Loucy (cell line): ENCODE data around the gene RSAD1.
"Not testable (repeated sequence)": the region's sequence is repeated elsewhere in the genome, so short reads cannot be mapped to it uniquely, and the experiment has no call there.

Experiments used
- H2AFZ ChIP-seq: fragments of 200-600 bp; sonication (generic); 2 replicates; pipeline ENCODE4 v1.6.0; 2016; ENCODE audit warnings: antibody characterized with exemption, mild to moderate bottlenecking, low read length, moderate library complexity
- H3F3A ChIP-seq: fragments of 200-600 bp; 2 replicates; pipeline ENCODE4 v1.6.0; 2016; ENCODE audit warnings: antibody characterized with exemption, low read depth, mild to moderate bottlenecking
- H3K27me3 ChIP-seq: fragments of 200-600 bp; sonication (generic); 2 replicates; pipeline ENCODE4 v1.6.1; 2014; ENCODE audit warnings: low read length, mild to moderate bottlenecking; ENCODE audit not compliant: insufficient read depth, poor library complexity, severe bottlenecking
- H3K36me3 ChIP-seq: fragments of 200-600 bp; sonication (generic); 2 replicates; pipeline ENCODE4 v1.6.1; 2016; ENCODE audit warnings: low read length; ENCODE audit not compliant: insufficient read depth
- H3K4me1 ChIP-seq: fragments of 200-600 bp; sonication (generic); 2 replicates; pipeline ENCODE4 v1.5.1; 2014; ENCODE audit warnings: low read length, mild to moderate bottlenecking; ENCODE audit not compliant: insufficient read depth, poor library complexity, severe bottlenecking
- H3K4me2 ChIP-seq: fragments of 200-600 bp; sonication (generic); 2 replicates; pipeline ENCODE4 v1.6.0; 2014; ENCODE audit warnings: antibody characterized with exemption, low read length, low read depth, mild to moderate bottlenecking; ENCODE audit not compliant: poor library complexity, severe bottlenecking
- H3K4me3 ChIP-seq: fragments of 200-600 bp; sonication (generic); 2 replicates; pipeline ENCODE4 v1.5.1; 2014; ENCODE audit warnings: low read length, mild to moderate bottlenecking, mixed read lengths; ENCODE audit not compliant: poor library complexity, severe bottlenecking
- H3K79me2 ChIP-seq: fragments of 200-600 bp; sonication (generic); 2 replicates; pipeline ENCODE4 v1.6.1; 2014; ENCODE audit warnings: low read length; ENCODE audit not compliant: insufficient read depth
- H3K9ac ChIP-seq: fragments of 200-600 bp; sonication (generic); 2 replicates; pipeline ENCODE4 v1.6.0; 2014; ENCODE audit warnings: mild to moderate bottlenecking, low read depth, low read length, moderate library complexity; ENCODE audit not compliant: poor library complexity, severe bottlenecking
- H3K9me2 ChIP-seq: fragments of 200-600 bp; sonication (generic); replicated peaks from 2 replicates; pipeline ENCODE4 v1.6.1; 2016; ENCODE audit warnings: low read depth, low read length, mixed read lengths
- H3K9me3 ChIP-seq: fragments of 200-600 bp; sonication (generic); 2 replicates; pipeline ENCODE4 v1.6.1; 2014; ENCODE audit warnings: mild to moderate bottlenecking, antibody characterized with exemption, low read length, low read depth; ENCODE audit not compliant: insufficient read depth
- H4K20me1 ChIP-seq: fragments of 200-600 bp; sonication (generic); 2 replicates; pipeline ENCODE4 v1.6.0; 2014; ENCODE audit warnings: antibody characterized with exemption, low read length, mild to moderate bottlenecking; ENCODE audit not compliant: insufficient read depth, poor library complexity, severe bottlenecking
- EZH2phosphoT487 ChIP-seq: fragments of 200-600 bp; IDR thresholded peaks from 2 replicates; pipeline ENCODE4 v1.6.1; 2018; ENCODE audit warnings: antibody characterized with exemption, mild to moderate bottlenecking, moderate library complexity, borderline replicate concordance
- TF ChIP-seq, protein P1 (sequence below): fragments of 200-600 bp; sonication (generic); conservative IDR thresholded peaks from 2 replicates; pipeline ENCODE4 v1.5.1; 2014; ENCODE audit warnings: mild to moderate bottlenecking, antibody characterized with exemption, low read length

Gene RSAD1

DNA sequence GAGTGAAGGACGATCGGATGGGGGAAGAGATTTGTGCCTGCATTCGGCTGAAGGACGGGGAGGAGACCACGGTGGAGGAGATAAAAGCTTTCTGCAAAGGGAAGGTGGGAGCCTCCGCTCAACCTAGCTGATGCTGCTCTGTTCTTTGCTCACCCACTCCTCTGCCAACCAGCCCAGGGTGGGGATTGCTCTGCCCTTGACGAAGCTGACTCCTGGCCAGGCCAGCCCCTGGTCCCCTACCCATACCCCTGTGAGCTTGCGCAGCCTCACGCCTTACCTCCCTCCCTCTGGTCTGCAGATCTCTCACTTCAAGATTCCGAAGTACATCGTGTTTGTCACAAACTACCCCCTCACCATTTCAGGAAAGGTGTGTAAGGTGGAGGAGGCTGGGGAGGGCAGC lies 4.8 kb upstream of the RSAD1 start:
- Histone ChIP-seq H3K4me1 (peaks cover 7% of the 10 kb centered on the region), H3K27me3 (no peaks in the 10 kb centered on the region)

DNA sequence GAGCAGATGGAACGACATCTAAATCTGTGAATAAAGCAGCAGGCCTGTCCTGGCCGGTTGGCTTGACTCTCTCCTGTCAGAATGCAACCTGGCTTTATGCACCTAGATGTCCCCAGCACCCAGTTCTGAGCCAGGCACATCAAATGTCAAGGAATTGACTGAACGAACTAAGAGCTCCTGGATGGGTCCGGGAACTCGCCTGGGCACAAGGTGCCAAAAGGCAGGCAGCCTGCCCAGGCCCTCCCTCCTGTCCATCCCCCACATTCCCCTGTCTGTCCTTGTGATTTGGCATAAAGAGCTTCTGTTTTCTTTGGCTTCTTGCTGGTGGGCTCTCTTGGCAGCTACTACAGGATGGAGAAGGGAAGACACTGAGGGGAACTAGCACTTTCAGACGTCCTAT lies 4.1 kb upstream of the RSAD1 start:
- Histone ChIP-seq H3F3A (peaks cover 4% of the 10 kb centered on the region), H2AFZ (no peak overlapping the region)

More for the DNA sequence above, 4.8 kb upstream of the RSAD1 start:
- Histone ChIP-seq H3K79me2 (no peaks in the 10 kb centered on the region), H3K9me2 (no peaks in the 10 kb centered on the region), H3F3A (peaks cover under 1% of the 10 kb centered on the region), H3K9ac (no peak overlapping the region), H3K36me3 (no peaks in the 10 kb centered on the region), H3K9me3 (no peaks in the 10 kb centered on the region), H3K4me3 (no peak overlapping the region), H2AFZ (no peak overlapping the region), H4K20me1 (no peaks in the 10 kb centered on the region), H3K4me2 (no peak overlapping the region)
- TF ChIP-seq EZH2phosphoT487, result no peak
- TF ChIP-seq, protein P1, sequence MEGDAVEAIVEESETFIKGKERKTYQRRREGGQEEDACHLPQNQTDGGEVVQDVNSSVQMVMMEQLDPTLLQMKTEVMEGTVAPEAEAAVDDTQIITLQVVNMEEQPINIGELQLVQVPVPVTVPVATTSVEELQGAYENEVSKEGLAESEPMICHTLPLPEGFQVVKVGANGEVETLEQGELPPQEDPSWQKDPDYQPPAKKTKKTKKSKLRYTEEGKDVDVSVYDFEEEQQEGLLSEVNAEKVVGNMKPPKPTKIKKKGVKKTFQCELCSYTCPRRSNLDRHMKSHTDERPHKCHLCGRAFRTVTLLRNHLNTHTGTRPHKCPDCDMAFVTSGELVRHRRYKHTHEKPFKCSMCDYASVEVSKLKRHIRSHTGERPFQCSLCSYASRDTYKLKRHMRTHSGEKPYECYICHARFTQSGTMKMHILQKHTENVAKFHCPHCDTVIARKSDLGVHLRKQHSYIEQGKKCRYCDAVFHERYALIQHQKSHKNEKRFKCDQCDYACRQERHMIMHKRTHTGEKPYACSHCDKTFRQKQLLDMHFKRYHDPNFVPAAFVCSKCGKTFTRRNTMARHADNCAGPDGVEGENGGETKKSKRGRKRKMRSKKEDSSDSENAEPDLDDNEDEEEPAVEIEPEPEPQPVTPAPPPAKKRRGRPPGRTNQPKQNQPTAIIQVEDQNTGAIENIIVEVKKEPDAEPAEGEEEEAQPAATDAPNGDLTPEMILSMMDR, result no peak

DNA sequence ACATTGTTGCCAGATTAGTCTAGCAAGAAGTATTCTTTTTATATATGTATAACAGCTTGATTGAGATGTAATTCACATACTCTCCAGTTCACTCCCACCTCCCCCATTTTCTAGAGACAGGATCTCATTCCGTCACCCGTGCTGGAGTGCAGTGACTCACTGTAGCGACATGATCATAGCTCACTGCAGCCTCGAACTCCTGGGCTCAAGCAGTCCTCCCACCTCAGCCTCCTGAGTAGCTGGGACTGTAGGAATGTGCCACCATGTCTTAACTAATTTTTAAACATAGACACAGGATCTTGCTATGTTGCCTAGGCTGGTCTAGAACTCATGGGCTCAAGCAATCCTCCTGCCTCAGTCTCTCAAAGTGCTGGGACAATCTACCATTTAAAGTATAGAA lies 3.3 kb upstream of the RSAD1 start:
- H3K36me3 ChIP-seq, result no peaks in the 10 kb centered on the region
- H2AFZ ChIP-seq, result no peak overlapping the region
- peaks cover 6% of the 10 kb centered on the region for H4K20me1 ChIP-seq
- no peak overlapping the region for H3K4me2 ChIP-seq
- H3K9me3 ChIP-seq, result no peaks in the 10 kb centered on the region
- H3K4me1 ChIP-seq, result peaks cover 15% of the 10 kb centered on the region
- H3F3A ChIP-seq, result peaks cover 4% of the 10 kb centered on the region
- peaks cover 9% of the 10 kb centered on the region; the same call in 1 of the 2 replicates for H3K79me2 ChIP-seq
- no peak overlapping the region for H3K9ac ChIP-seq
- no peak for TF ChIP-seq EZH2phosphoT487
- TF ChIP-seq, protein P1, result no peak
- H3K27me3 ChIP-seq, result no peaks in the 10 kb centered on the region
- no peaks in the 10 kb centered on the region for H3K9me2 ChIP-seq
- no peak overlapping the region for H3K4me3 ChIP-seq

More for the DNA sequence above, 4.1 kb upstream of the RSAD1 start:
- H3K27me3 ChIP-seq, result no peaks in the 10 kb centered on the region
- H3K4me1 ChIP-seq, result peaks cover 7% of the 10 kb centered on the region
- TF ChIP-seq EZH2phosphoT487, result no peak
- TF ChIP-seq, protein P1, result no peak
- no peak overlapping the region for H3K9ac ChIP-seq
- H3K4me3 ChIP-seq, result no peak overlapping the region
- peaks cover under 1% of the 10 kb centered on the region for H4K20me1 ChIP-seq
- H3K79me2 ChIP-seq, result peaks cover under 1% of the 10 kb centered on the region; the same call in 1 of the 2 replicates
- H3K9me2 ChIP-seq, result no peaks in the 10 kb centered on the region
- H3K36me3 ChIP-seq, result no peaks in the 10 kb centered on the region
- H3K9me3 ChIP-seq, result no peaks in the 10 kb centered on the region
- H3K4me2 ChIP-seq, result no peak overlapping the region

DNA sequence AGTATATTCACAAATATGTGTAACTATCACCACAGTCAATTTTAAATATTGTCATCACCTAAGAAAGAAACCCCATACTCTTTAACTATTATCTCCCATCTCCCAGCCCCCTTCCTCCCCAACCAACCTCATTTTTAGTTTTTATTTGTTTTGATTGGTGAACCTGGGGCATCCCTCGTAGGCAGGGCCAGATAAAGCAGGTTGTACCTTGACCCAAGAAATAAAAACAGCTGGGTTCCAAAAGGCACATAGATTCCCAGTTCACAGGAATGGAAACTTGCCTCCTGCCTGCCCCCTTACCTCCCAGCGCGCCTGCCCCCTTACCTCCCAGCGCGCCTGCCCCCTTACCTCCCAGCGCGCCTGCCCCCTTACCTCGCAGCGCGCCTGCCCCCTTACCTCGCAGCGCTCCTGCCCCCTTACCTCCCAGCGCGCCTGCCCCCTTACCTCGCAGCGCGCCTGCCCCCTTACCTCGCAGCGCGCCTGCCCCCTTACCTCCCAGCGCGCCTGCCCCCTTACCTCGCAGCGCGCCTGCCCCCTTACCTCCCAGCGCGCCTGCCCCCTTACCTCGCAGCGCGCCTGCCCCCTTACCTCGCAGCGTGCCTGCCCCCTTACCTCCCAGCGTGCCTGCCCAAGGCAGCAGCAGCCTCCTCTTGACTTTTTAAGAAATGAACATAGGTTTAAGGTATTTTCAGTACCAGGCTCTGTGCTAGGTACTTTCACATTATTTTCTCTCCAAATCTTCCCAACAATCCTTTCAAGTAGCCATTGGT lies 2.7 kb upstream of the RSAD1 start:
- not testable (repeated sequence) for H3K4me2 ChIP-seq, H3K9me3 ChIP-seq, H3K36me3 ChIP-seq, H3F3A ChIP-seq, H4K20me1 ChIP-seq, H3K27me3 ChIP-seq, H3K4me3 ChIP-seq, H3K9ac ChIP-seq, H3K9me2 ChIP-seq, H2AFZ ChIP-seq
- peaks cover 13% of the 10 kb centered on the region; the same call in 1 of the 2 replicates for H3K79me2 ChIP-seq
- peaks cover 17% of the 10 kb centered on the region for H3K4me1 ChIP-seq
